GM18520 (cell line): Measurements from ENCODE around the gene PDE8A.
"Not testable (repeated sequence)": the region's sequence is repeated elsewhere in the genome, so short reads cannot be mapped to it uniquely, and the experiment has no call there.

Experiments
- ATAC-seq: cut with Tn5 transposase; IDR thresholded peaks from one replicate; pipeline ENCODE4 v1.9.1; 2021; ENCODE audit not compliant: unreplicated experiment

The PDE8A gene

GRCh38 chr15:84988909-84989644, 7.4 kb downstream of the PDE8A start:
- ATAC-seq = no peak

- ATAC-seq = no peak
These were observed 8.9 kb downstream of the PDE8A start for GRCh38 chr15:84990507-84990906.

DNA sequence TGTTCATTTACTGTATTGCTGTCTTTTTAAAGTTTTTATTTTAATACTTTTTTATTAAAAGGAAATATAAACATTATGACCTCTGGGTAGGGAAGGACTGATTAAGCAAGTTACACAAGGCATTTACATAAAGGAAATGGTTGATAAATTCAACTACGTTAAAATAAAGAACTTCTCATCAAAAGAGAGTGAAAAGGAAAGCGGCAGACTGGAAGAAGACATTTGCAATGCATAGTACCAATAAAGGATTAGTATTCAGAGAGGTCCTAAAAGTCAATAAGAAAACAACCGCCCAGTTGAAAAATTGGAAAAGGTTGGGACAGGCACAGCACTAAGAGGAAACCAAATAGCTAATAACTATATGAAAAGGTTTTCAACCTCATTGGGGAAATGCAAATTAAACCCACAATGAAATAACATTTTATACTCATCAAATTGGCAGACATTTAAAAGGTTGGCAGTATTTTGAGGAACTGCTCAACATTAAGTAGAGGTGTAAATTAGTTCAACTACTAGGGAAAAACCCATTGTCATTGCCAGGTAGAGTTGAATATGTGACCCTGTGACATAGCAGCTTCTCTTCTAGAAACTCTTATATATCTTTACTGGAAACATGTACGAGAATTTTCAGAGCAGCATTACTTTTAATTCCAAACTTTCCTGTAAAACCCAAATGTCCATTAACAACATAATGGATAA, 9.5 kb downstream of the PDE8A start:
- ATAC-seq = no peak

GRCh38 chr15:84992157-84992944, 10.7 kb downstream of the PDE8A start:
- no peak for ATAC-seq

- ATAC-seq = no peak
These were observed 14.4 kb downstream of the PDE8A start for GRCh38 chr15:84996055-84996454.

DNA sequence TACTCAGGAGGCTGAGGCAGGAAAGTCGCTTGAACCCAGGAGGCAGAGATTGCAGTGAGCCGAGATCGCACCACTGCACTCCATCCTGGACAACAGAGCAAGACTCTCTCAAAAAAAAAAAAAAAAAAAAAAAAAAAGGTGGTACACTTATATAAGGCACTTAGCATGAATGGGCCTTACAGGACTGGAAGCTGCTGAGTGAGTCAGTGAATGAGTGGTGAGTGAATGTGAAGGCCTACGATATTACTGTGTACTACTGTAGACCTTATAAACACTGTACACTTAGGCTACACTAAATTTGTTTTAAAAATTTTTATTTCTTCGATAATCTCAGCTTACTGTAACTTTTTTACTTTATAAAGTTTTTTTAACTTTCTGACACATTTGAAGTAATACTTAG, 15.1 kb downstream of the PDE8A start:
- ATAC-seq = not testable (repeated sequence)

DNA sequence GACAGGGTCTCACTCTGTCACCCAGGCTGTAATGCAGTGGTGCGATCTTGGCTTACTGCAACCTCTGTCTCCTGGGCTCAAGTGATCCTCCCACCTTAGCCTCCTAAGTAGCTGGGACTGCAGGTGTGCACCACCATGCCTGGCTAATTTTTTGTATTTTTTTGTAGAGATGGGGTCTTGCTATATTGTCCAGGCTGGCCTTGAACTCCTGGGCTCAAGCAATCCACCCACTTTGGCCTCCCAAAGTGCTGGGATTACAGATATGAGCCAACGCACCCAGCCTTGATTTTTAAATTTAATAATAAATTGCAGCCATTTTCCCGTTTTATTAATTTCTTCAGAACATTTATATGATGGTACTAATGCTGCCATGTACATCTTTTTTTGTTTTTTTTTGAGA, 15.6 kb downstream of the PDE8A start:
- ATAC-seq = not testable (repeated sequence)

DNA sequence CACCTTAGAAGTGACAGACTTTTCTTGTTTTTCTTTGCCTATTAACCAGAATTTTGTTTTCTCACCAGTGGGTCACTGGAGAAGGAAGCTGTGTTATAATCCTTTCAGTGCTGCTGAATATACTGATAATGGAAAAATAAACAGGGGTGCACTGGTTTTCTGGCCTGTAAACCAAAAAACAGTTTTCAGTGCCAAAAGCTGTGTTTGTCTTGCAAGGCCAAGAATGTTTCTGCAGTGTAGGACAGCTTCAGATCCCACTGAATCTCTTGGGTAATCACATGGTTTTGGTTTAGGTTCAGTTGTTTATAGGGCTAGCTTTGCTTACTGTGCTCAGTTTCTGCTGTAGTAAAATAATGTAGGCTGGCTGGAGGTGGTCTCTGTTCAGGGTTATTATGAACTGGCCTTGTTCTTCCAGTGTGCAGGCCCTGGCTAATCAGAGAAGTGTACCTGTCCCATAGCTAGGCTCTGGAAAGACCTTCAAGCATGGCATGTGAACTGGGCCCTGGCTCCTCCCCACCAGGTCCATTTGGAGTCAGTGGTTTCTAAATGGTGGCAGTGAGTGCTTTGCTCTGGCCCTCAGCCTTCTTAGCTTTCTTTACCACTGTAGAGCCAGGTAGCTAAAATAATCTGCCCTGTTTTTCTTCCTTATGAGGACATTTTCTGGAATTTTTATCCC, 18.7 kb downstream of the PDE8A start:
- no peak for ATAC-seq

DNA sequence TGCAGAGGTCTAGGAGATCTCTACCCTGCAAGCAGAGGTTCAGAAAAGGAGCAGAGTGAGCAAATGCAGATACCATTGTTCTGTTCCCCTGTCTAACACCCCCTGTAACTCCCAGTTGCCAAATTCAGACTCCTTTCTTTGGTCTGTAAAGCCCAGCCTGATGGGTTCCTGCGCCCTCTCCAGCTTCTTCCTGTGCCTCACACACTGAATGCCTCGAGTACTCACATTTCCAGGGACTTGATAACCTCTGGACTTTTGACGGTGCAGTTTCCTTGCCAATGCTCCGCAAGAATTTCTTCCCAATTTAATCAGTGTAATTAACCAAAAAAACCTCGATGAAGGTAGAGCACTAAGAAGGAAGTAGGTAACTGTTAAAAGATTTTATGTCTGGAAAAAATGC, 19.3 kb downstream of the PDE8A start:
- no peak for ATAC-seq

- ATAC-seq = no peak
These were observed 20.9 kb downstream of the PDE8A start for GRCh38 chr15:85002517-85002916.

DNA sequence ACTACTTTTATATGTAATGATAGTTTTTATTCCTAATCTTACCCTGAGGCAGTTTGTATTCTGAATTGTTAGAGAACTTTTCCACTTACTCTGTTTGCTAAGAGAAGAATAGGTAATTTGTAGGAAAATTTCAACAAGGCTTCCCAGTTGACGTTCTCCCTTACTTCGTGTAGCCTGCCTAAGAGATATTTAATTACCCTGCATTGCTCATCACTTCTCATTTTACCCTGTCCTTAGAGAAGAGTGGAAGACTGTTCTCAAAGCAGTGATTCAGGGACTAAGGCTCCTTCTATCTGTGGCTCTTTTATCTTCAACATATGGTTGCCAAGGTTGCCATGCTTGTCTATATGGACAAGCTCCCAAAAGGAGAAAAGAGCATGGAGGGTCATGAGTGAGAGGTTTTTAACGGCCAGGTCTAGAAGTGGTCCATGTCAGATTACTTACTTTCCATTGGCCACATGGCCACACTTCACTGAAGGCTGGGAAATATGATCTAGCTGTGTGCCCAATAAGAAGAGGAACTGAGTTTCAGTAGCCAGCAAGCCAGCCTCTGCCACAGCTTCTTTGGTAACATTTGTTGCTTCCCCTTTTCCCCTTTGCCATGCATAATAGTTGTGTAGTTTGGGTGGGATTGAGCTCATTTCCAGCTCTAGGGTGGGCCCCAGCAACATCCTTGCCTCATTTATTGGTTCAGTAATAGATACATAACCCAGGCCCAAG, 22.1 kb downstream of the PDE8A start:
- ATAC-seq = no peak

DNA sequence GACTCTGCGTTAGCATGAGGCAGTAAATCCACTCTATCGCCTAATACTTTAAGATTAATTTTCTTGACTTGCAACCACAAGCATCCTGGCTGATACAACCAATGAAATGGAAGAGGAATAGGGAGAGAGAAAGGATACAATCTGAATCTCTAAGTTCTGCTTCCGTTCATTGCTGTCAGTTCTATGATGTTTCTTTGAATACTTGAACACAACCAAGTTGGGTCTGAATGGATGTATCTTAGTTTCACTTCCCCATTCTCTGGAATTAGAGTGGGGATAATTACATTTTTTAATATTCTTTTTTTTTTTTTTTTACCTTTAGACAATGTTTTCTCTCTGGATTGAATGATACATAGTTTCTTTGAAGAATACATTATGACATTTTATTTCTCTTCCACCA, 22.9 kb downstream of the PDE8A start:
- ATAC-seq = no peak

GRCh38 chr15:85005319-85005718, 23.7 kb downstream of the PDE8A start:
- ATAC-seq = no peak

DNA sequence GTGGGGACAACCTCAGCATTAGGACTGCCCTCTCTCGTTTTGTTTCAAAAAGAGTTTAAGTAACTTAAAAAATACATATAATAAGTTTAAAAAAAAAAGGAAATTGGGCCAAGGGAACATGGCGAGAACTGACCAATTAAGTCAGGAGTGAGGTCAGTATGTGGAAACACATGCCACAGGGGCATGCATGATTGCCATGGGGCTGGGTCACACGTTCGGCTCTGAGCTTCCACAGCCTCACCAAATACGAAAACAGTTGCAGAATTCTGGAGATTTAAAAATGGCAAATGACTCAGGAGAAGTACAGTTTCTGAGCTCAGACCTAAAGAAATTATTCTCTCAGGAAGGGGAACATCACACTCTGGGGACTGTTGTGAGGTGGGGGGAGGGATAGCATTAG, 24.1 kb downstream of the PDE8A start:
- ATAC-seq = no peak

DNA sequence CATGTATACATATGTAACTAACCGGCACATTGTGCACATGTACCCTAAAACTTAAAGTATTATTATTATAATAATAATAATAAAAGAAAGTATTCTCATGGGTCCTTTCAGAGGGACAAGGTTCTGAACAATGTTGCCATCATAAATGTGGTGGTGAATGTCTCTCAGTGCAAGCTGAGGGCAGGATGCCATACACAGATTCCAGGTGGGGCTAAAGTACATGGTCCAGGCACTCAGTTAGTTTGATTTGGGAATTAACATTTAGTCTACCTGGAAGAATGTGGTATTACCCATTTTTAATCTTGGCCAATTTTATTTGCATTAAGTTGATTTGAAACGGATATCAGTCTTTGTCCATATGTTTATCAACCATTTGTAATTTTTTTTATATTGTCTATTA, 24.5 kb downstream of the PDE8A start:
- no peak for ATAC-seq

GRCh38 chr15:85006655-85007054, 25.0 kb downstream of the PDE8A start:
- ATAC-seq = no peak

DNA sequence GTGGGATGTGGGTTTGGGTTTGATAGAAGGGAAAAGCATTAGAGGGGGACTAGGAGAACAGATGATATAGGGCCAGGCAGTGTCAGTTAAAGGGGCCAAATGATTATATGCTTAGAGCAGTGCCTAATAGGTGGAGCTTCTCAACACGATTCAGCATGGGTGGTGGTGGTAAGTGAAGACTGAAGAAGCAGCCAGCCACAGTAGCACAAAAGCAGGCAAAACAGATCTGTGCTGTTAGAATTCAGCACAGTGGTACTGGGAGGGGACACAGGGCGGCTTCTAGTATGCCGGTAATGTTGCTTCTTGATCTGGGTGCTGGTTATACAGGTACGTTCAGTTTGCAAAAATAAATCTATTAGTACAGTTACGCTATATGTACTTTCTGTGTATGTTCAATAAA, 25.5 kb downstream of the PDE8A start:
- no peak for ATAC-seq

DNA sequence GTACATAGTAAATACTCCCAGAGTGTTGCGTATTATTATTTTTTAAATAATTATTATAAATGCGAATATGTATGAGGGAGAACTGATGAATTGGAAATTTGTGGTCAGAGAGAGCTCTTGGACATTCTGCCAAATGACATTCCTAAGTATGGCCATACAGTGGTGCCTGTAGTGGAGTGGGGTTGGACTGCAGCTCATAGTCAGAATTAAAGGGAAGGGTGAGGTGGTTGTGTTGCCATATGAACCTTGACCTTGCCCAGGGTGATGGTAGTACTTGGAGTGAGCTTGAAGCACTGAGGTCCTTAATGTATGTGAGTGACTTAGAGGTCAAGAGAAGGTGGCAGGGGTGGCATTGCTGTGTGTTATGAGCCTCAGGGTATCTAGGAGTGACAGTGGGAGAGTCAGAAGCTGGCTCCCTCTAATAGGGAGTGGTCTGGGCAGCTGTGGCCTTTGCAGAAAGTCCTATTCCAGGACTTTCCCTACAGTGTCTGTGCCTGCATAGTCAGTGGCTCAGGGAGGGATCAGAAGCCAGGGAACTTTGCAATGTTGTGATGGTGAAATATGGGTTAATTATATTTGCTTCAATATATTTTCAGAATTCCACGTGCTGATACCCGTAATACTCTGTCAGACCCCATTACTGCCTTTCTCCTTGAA, 26.2 kb downstream of the PDE8A start:
- no peak for ATAC-seq

DNA sequence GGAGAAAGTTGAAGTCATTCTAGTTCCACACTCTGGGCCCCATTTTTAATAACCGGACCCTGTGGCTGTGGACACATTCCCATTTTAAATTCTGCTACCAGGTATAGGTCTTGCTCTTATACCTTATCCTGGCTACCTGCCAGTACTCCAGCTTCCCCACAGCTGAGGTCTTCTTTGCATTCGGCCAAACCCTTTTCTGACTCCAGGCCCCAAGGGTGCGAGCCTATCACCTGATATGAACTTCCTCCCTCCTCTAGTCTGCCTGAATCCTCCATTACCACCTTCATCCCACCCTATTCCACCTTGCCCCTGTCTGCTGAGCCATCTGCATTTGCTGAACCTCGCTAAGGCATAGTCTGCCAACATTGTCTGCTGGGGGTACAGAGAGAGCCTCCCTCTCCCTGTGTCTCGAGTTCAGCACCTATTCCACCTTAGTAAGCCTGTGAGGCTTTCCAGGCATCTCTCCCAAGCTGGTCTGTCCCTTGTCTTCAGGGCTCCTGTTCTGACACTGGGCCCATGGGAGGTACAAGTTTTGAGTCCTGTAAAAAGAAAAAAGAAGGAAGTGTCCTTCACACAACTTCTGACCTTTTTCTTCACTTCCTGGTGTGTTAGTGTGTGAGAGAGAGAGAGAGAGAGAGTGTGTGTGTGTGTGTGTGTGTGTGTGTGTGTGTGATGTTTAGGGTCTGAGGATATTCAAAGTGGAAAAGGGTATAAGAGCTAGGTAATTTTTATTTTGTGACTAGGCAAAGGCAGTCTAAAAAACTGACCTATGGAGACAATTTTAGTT, 27.0 kb downstream of the PDE8A start:
- ATAC-seq = no peak
